ENCODE measurements around the gene CEP95.

Gene CEP95

GRCh38 chr17:64480951-64481350 lies 25.8 kb upstream of the CEP95 start:
- DNase-seq (ENCODE audit: low read depth), result no peak
- no peak for TF ChIP-seq CTCF (IDR thresholded peaks at IDR 0.05; ENCODE audit: low read length, missing control alignments)

GRCh38 chr17:64484380-64484779 lies 22.4 kb upstream of the CEP95 start:
- H3K4me3 ChIP-seq (replicated peaks; ENCODE audit: low read depth, low read length), result no peak overlapping the region
- no peak for TF ChIP-seq CTCF (IDR thresholded peaks at IDR 0.05; ENCODE audit: low read length, missing control alignments)
- no peak for DNase-seq (ENCODE audit: low read depth)

More at GRCh38 chr17:64480951-64481350, 25.8 kb upstream of the CEP95 start:
- no peak overlapping the region for H3K4me3 ChIP-seq (replicated peaks; ENCODE audit: low read depth, low read length)

DNA sequence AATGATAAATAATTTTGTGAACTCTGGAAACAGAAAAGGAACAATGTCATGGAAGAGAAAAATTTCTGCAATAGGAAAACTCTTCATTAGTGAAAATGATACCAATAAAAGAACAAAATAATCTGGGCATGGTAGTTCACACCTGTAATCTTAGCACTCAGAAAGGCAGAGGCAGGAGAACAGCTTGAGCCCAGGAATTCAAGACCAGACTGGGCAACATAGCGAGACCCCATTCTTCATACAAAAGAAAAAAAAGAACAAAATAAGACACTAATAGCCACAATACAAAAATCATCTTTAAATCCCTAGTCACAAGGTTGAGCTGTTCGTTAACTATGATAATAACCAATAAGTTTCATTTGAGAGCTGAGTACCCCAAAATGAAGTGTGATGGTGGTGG lies 18.5 kb upstream of the CEP95 start:
- H3K4me3 ChIP-seq (replicated peaks; ENCODE audit: low read depth, low read length), result no peak overlapping the region
- DNase-seq (ENCODE audit: low read depth), result no peak
- TF ChIP-seq CTCF (IDR thresholded peaks at IDR 0.05; ENCODE audit: low read length, missing control alignments), result no peak

GRCh38 chr17:64491034-64491860 lies 15.5 kb upstream of the CEP95 start:
- peak; percentile 81 for TF ChIP-seq CTCF (IDR thresholded peaks at IDR 0.05; ENCODE audit: low read length, missing control alignments)
- DNase-seq (ENCODE audit: low read depth), result peak; percentile 74
- H3K4me3 ChIP-seq (replicated peaks; ENCODE audit: low read depth, low read length), result no peak overlapping the region

DNA sequence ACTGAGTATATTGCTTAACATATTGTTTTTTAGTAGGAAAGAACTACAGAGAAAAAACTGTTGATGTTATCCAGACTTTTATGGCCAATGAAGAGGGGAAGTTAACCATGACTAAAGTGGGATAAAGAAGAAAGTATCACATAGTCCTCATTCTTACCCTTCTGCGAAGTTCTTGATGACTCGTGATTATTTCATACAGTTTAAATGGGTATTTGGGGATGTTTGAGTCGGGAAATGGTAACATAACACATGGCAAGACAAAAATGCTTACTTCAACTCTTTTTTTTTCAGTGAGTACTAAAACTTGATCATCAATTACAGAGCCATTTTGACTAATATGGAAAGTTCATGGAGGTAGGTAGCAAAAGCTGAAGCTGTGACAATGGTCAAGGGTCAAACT lies 14.8 kb upstream of the CEP95 start:
- no peak for DNase-seq (ENCODE audit: low read depth)
- H3K4me3 ChIP-seq (replicated peaks; ENCODE audit: low read depth, low read length), result no peak overlapping the region
- TF ChIP-seq CTCF (IDR thresholded peaks at IDR 0.05; ENCODE audit: low read length, missing control alignments), result no peak

- no peak overlapping the region for H3K4me3 ChIP-seq (replicated peaks; ENCODE audit: low read depth, low read length)
- peak; percentile 48 for TF ChIP-seq CTCF (IDR thresholded peaks at IDR 0.05; ENCODE audit: low read length, missing control alignments)
- peak; percentile 56 for DNase-seq (ENCODE audit: low read depth)
Measured at GRCh38 chr17:64492481-64493109, 14.2 kb upstream of the CEP95 start.

Measured in fibroblast of pulmonary artery (primary cell).